Left ventricle myocardium inferior (tissue), 1 donor: ENCODE results near the gene WAC. TPM values are rescaled to one million over a fixed set of nuclear protein-coding genes. Genes with fewer than 3 reads are reported as not detected.

Experiments used
- DNase-seq: peaks from one replicate; pipeline ENCODE4 v3.0.0-alpha.2; 2020
- H3K27ac ChIP-seq: fragments of 200-600 bp; replicated peaks from 2 replicates; pipeline ENCODE4 v1.8.0; 2021
- H3K27me3 ChIP-seq: fragments of 200-600 bp; 2 replicates; pipeline ENCODE4 v1.8.0; 2021; ENCODE audit warnings: low read depth
- H3K36me3 ChIP-seq: fragments of 200-600 bp; 2 replicates; pipeline ENCODE4 v1.8.0; 2021
- H3K4me1 ChIP-seq: fragments of 200-600 bp; 2 replicates; pipeline ENCODE4 v1.8.0; 2021
- H3K4me3 ChIP-seq: fragments of 200-600 bp; 2 replicates; pipeline ENCODE4 v1.8.0; 2021; ENCODE audit warnings: mild to moderate bottlenecking, moderate library complexity
- H3K9me3 ChIP-seq: fragments of 200-600 bp; replicated peaks from 2 replicates; pipeline ENCODE4 v1.8.0; 2021
- intact Hi-C: fragments of 100-400 bp; cut with micrococcal nuclease; formaldehyde crosslinking; loops from one replicate; pipeline ENCODE4 v1.11.0; 2022
- total RNA-seq: library from RNA; stranded (reverse); fragmentation: NEBNext Ultra II Directional; extraction: Animal tissue kit (Norgen Biotek cat#: 25700); gene quantifications from one replicate; pipeline ENCODE4 v1.2.1, GENCODE V29; 2021
- TF ChIP-seq, protein P1 (sequence below): fragments of 200-600 bp; IDR thresholded peaks from 2 replicates; pipeline ENCODE4 v1.8.0; 2021; ENCODE audit warnings: antibody characterized with exemption, mild to moderate bottlenecking, borderline replicate concordance
- donor health status: DM: no; HTN: yes; CAD: no; lungs with severe emphysema.

The WAC gene
- total RNA-seq, 1 donor from 2014 or later: 103 TPM

DNA sequence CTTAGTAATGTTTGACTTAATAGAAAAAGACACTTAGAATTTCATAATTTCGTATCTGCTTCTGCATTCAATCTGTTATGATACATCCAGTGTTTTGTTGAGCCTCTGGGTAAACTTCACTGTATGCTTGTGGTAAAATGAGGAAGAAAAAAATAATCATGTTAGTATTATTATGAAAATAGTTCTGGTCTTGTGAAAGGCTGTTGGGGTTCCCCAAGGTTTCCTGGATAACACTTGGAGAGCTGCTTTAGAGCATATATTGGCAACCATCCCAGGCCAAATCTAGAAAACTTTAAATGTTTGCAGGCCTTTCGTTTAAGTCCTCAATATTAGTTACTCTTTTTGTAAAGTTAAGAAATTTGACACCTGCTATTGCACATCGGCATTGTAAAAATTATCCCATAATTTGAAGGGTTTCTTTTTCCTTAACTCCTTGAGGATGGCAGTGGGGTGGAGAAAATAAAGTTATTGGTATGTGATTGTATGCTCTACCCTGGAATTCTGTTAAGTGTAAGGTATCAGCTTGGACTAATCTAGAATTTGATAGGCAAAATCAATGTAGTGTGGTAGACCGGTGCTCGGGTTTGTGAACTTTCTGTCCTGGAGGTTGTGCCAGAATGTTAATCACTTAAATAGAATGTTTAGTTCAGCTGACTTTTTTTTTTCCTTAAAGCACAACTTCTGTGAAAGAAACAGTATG, 54.5 kb downstream of the WAC start:
- H3K27me3 ChIP-seq: no peaks in the 10 kb centered on the region
- peaks cover 64% of the 10 kb centered on the region for H3K4me1 ChIP-seq
- H3K9me3 ChIP-seq: no peaks in the 10 kb centered on the region
- intact Hi-C loops: loop anchor here (10.0 kb wide), 1 partner anchor 53 kb away; the partner anchor contains the start of gene WAC
- peak overlapping the region; percentile 64 for H3K27ac ChIP-seq
- DNase-seq: no peak
- TF ChIP-seq, protein P1, sequence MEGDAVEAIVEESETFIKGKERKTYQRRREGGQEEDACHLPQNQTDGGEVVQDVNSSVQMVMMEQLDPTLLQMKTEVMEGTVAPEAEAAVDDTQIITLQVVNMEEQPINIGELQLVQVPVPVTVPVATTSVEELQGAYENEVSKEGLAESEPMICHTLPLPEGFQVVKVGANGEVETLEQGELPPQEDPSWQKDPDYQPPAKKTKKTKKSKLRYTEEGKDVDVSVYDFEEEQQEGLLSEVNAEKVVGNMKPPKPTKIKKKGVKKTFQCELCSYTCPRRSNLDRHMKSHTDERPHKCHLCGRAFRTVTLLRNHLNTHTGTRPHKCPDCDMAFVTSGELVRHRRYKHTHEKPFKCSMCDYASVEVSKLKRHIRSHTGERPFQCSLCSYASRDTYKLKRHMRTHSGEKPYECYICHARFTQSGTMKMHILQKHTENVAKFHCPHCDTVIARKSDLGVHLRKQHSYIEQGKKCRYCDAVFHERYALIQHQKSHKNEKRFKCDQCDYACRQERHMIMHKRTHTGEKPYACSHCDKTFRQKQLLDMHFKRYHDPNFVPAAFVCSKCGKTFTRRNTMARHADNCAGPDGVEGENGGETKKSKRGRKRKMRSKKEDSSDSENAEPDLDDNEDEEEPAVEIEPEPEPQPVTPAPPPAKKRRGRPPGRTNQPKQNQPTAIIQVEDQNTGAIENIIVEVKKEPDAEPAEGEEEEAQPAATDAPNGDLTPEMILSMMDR: no peak
- peaks cover 49% of the 10 kb centered on the region for H3K36me3 ChIP-seq
- H3K4me3 ChIP-seq: no peak overlapping the region

DNA sequence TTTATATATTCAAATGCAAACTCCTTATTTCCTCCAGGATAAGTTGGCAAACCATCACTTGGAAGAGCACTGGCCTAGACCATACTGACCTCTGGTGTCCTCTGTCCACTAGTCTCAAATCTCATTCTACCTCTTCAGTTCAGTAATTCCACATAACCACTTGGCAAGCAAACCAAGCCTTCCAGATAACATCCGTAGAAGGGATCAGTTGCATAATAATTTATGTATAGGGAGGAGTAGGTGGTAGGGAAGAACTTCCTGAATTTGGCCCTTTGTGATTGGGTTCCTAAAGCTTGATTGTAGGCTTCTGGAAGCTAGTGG, 55.0 kb downstream of the WAC start:
- Histone ChIP-seq H3K4me3 (no peak overlapping the region), H3K9me3 (no peaks in the 10 kb centered on the region), H3K36me3 (peaks cover 49% of the 10 kb centered on the region), H3K27me3 (no peaks in the 10 kb centered on the region), H3K4me1 (peaks cover 62% of the 10 kb centered on the region), H3K27ac (peak overlapping the region; percentile 64)
- no peak for DNase-seq
- TF ChIP-seq, protein P1: peak; percentile 50
- intact Hi-C loops: loop anchor here (10.0 kb wide), 1 partner anchor 53 kb away; the partner anchor contains the start of gene WAC

DNA sequence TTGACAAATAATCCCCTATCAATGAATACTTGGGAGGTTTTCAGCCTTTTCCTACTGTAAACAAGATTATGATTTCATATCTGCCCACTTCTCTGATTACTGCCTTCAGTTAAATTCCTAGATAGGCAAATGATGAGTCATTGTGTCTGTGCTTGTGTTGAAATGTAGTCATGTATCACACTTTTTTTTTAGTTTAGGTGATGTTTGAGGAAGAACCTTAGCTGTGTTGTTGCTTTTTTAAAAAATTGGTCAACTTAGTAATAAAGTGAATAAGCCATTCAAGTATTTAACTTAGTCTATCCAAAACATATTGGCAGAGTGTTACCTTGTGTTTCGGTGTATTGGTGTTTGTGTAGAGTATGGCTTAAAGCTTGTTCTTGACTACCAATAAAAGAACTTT, 60.0 kb downstream of the WAC start:
- H3K4me1 ChIP-seq: peaks cover 71% of the 10 kb centered on the region
- no peak overlapping the region for H3K27ac ChIP-seq
- TF ChIP-seq, protein P1: no peak
- no peak overlapping the region for H3K4me3 ChIP-seq
- no peaks in the 10 kb centered on the region for H3K9me3 ChIP-seq
- intact Hi-C loops: no loop called here
- no peak for DNase-seq
- H3K36me3 ChIP-seq: peaks cover 47% of the 10 kb centered on the region
- no peaks in the 10 kb centered on the region for H3K27me3 ChIP-seq

DNA sequence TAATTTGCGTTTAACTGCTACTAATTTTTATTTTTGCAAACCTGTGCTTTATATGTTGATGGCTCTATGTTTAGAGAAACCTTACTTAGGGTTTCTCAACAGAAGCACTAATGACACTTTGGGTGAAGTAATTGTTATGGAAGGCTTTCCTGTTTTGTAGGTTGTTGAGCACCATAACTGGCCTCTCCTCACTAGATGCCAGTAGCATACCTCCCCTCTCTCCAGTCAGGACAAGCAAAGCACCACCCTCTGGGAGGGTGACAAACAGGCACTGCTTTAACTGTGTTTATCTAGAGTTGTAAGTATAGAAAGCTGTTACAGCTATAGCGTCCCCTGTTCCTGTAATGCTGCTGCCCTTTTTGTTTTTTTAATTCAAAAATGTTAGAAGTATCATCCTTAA, 60.9 kb downstream of the WAC start:
- peaks cover 70% of the 10 kb centered on the region for H3K4me1 ChIP-seq
- no peaks in the 10 kb centered on the region for H3K9me3 ChIP-seq
- TF ChIP-seq, protein P1: no peak
- peaks cover 47% of the 10 kb centered on the region for H3K36me3 ChIP-seq
- no peaks in the 10 kb centered on the region for H3K27me3 ChIP-seq
- H3K4me3 ChIP-seq: no peak overlapping the region
- H3K27ac ChIP-seq: no peak overlapping the region
- intact Hi-C loops: no loop called here
- no peak for DNase-seq

DNA sequence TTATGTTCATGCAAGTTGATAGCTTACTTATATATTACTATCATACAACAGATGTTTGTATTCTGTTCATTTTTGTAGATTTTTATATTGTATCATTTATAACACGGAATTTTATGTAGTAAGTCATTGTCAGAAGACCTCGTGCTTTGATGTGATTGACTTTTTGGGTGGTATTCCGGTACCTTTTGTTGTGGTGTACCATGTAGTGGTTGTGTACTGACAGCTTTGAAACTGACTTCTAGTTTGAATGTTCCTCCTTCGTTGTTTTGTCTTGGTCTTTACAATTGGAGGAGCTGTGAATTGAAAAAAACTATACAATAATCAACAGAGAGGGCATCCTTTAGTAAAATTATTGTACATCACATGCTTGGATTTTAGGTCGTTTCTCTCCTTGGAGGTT, 61.5 kb downstream of the WAC start:
- DNase-seq: no peak
- Histone ChIP-seq H3K9me3 (no peaks in the 10 kb centered on the region), H3K27me3 (no peaks in the 10 kb centered on the region), H3K4me1 (peaks cover 70% of the 10 kb centered on the region), H3K36me3 (peaks cover 47% of the 10 kb centered on the region), H3K4me3 (no peak overlapping the region), H3K27ac (no peak overlapping the region)
- intact Hi-C loops: no loop called here
- TF ChIP-seq, protein P1: no peak
